Pancreas (tissue), 10 donors: Measurements from ENCODE around the gene LAIR2. TPM values are rescaled to one million over a fixed set of nuclear protein-coding genes. Genes with fewer than 3 reads are reported as not detected.
A peak's percentile ranks its signal among the peaks of the same experiment; 100 is the strongest.

Source experiments
- ATAC-seq, 4 donors: fragments of 200-7000 bp; cut with Tn5 transposase; one replicate each; pipeline versions ENCODE4 v1.8.0 to v1.9.1; 2020; ENCODE audit warnings: mild to moderate bottlenecking in 4 of 4, moderate library complexity in 4 of 4
- DNase-seq, 6 donors: peaks; one replicate each; pipeline ENCODE4 v3.0.0-alpha.2; 2020
- FAIRE-seq: peaks from 2 replicates; lab custom pipeline; 2012; peaks lifted over from hg19 to GRCh38; lab: Jason Lieb, UNC
- H3K27ac ChIP-seq, 4 donors: fragments of 200-600 bp; sonication (generic); 1 replicate in 3 of 4; 2 replicates in 1 of 4; pipeline versions ENCODE4 v1.5.0 to v1.8.0; 2020
- H3K27me3 ChIP-seq, 4 donors: fragments of 200-600 bp; one replicate each; pipeline ENCODE4 v1.8.0; 2021
- H3K36me3 ChIP-seq, 3 donors: fragments of 200-600 bp; sonication (generic) in 1 of 3; one replicate each; pipeline versions ENCODE4 v1.5.0 to v1.8.0; 2020 to 2021
- H3K4me1 ChIP-seq, 3 donors: fragments of 200-600 bp; one replicate each; pipeline ENCODE4 v1.8.0; 2021
- H3K4me3 ChIP-seq, 4 donors: fragments of 200-600 bp; sonication (generic) in 2 of 4; one replicate each; pipeline versions ENCODE4 v1.5.0 to v1.8.0; 2020 to 2021
- H3K9me3 ChIP-seq, 4 donors: fragments of 200-600 bp; one replicate each; pipeline ENCODE4 v1.8.0; 2021
- CTCF ChIP-seq, 4 donors: fragments of 200-600 bp; sonication (generic) in 3 of 4; IDR thresholded peaks; one replicate each; pipeline versions ENCODE4 v1.5.0 to v1.8.0; 2021; ENCODE audit warnings: antibody characterized with exemption in 4 of 4
- WGBS, 2 donors: extraction: QIAGEN DNeasy Blood & Tissue Kit; methylation state at CpG; one replicate each; pipeline ENCODE4 v1.1.7; 2013; 5-methylcytosine and 5-hydroxymethylcytosine counted together
- intact Hi-C, 3 donors: fragments of 100-400 bp; cut with DNase I; formaldehyde crosslinking; loops; one replicate each; pipeline versions ENCODE4 v1.11.1 to v1.14.2; 2022
- polyA plus RNA-seq, 2 donors: library from polyadenylated mRNA; stranded (reverse); fragments of 200-250 nt; gene quantifications; one replicate each; pipeline ENCODE4 v1.2.3, GENCODE V29; 2013
- total RNA-seq, 6 donors: library from RNA; stranded (reverse); fragmentation: NEBNext Ultra II Directional in 4 of 6; extraction: Animal tissue kit (Norgen Biotek cat#: 25700) in 4 of 6; gene quantifications; one replicate each; pipeline versions ENCODE4 v1.2.1 to v1.2.4, GENCODE V29; 2021 to 2023
- donor health status: healthy with polysubstance abuse.
- donor health status: DM: no; HTN: no; CAD: no; lungs with moderate emphysema.
- donor health status: DM: no; HTN: no; CAD: no.
- donor health status: control.
- donor health status: control.
- donor health status: Bipolar disorder and iron deficiency.
- donor health status: DM: yes; HTN: yes; CAD: no.
- donor health status: DM: no; HTN: no; CAD: no.
- donor health status: DM: no; HTN: no; CAD: no.
- donor health status: DM: yes; HTN: yes; CAD: no.

LAIR2 gene
- total and polyA plus RNA-seq, 8 donors, result not detected

DNA sequence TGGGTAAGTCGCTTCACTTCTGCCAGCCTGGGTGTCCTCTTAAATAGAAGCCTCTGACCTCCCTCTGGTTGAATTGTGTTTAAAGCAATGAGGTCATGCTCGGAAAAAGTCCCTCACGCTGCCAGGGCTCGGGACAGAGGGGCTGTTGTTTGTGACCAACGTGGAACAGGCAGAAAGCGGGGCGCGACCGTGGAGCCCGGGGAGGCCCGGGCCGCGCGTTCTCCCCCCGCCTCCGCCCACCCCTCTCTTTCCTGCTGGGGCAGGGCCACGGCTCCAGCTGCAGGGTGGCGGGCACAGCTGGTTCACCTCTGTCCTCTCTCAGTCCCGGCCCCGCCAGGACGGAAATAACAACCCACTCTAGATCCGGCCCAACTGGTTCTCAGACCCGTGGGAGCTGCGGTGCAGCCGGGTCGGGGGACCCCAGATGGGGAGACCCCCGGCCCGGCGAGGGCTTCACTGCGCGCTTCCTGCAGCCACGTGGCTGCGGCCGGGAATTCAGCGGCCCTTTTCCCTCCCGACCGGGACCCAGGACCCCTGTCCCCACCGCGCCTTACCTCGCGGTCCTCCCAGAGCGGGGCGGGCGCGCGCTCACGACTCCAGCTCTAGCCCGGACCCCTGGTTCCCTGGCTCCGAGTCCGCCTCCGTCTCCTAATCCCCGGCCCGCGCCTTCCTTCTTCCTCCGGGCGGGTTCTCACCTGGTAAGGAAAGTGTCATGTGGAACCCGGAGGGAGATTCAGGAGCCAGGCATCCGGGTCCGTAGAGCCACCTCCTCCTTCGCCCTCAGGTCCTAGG lies 31.4 kb upstream of the LAIR2 start:
- no peaks in the 10 kb centered on the region for H3K36me3 ChIP-seq
- no peaks in the 10 kb centered on the region for H3K27me3 ChIP-seq
- DNase-seq (peak in 5 of 6 donors; percentile 63 to 85 (median 69)), ATAC-seq (peak; percentile 51 to 65 (median 58)), FAIRE-seq (no peak)
- TF ChIP-seq CTCF (IDR thresholded peaks at IDR 0.05), result no peak
- intact Hi-C loops, result no loop called here
- peaks cover 19 to 35% (median 28%) of the 10 kb centered on the region in 3 donors for H3K4me1 ChIP-seq
- peak overlapping the region; percentile 7 to 50 (median 36) for H3K4me3 ChIP-seq
- 6 to 19% methylated on average over 58 to 60 of the region's 60 CpGs for WGBS, 2 donors
- H3K27ac ChIP-seq, result peak overlapping the region; percentile 62 to 94 (median 78)
- no peaks in the 10 kb centered on the region for H3K9me3 ChIP-seq

GRCh38 chr19:54473071-54473891 lies 29.4 kb upstream of the LAIR2 start, which contains the start of gene CDC42EP5:
TSS of gene CDC42EP5 (minus strand) at chr19:54473296. CDS start at chr19:54465547, 7,749 bp downstream.
- no peaks in the 10 kb centered on the region for H3K9me3 ChIP-seq
- H3K4me1 ChIP-seq, result peaks cover 12 to 24% (median 20%) of the 10 kb centered on the region in 3 donors
- ATAC-seq, result peak; percentile 19 to 80 (median 72)
- H3K36me3 ChIP-seq, result no peaks in the 10 kb centered on the region
- DNase-seq, result peak in 3 of 6 donors; percentile 40 to 72 (median 54)
- no peaks in the 10 kb centered on the region for H3K27me3 ChIP-seq
- TF ChIP-seq CTCF (IDR thresholded peaks at IDR 0.05), result no peak
- no peak for FAIRE-seq
- WGBS, 2 donors, result 31 to 52% methylated on average over 14 of the region's 14 CpGs
- peak within 1 kb of the TSS in 2 of 4 donors; percentile 8 to 42 for H3K4me3 ChIP-seq
- intact Hi-C loops, result no loop called here
- peak within 1 kb of the TSS in 3 of 4 donors; percentile 22 to 73 (median 58) for H3K27ac ChIP-seq

- no peaks in the 10 kb centered on the region for H3K27me3 ChIP-seq
- FAIRE-seq (no peak), DNase-seq (no peak), ATAC-seq (no peak)
- intact Hi-C loops, result no loop called here
- no peak overlapping the region for H3K4me3 ChIP-seq
- H3K9me3 ChIP-seq, result no peaks in the 10 kb centered on the region
- H3K36me3 ChIP-seq, result no peaks in the 10 kb centered on the region
- H3K27ac ChIP-seq, result peak overlapping the region in 2 of 4 donors; percentile 58 to 73
- H3K4me1 ChIP-seq, result peaks cover 12 to 18% (median 18%) of the 10 kb centered on the region in 3 donors
- TF ChIP-seq CTCF (IDR thresholded peaks at IDR 0.05), result no peak
- 82 to 84% methylated on average over 6 of the region's 6 CpGs for WGBS, 2 donors
These were observed 28.7 kb upstream of the LAIR2 start for GRCh38 chr19:54473892-54474372.

GRCh38 chr19:54475706-54476105 lies 26.9 kb upstream of the LAIR2 start:
- Histone ChIP-seq H3K4me3 (no peak overlapping the region), H3K27me3 (no peaks in the 10 kb centered on the region), H3K36me3 (no peaks in the 10 kb centered on the region), H3K9me3 (no peaks in the 10 kb centered on the region), H3K4me1 (peaks cover 0 to under 1% (median under 1%) of the 10 kb centered on the region in 3 donors), H3K27ac (no peak overlapping the region)
- WGBS, 2 donors, result 88 to 91% methylated on average over 11 of the region's 11 CpGs
- no peak for TF ChIP-seq CTCF (IDR thresholded peaks at IDR 0.05)
- FAIRE-seq, result no peak
- intact Hi-C loops, result no loop called here
- ATAC-seq, result no peak
- peak in 1 of 6 donors; percentile 40 for DNase-seq
